K562 (cell line): Measurements from ENCODE around the gene PTPRO. TPM values are rescaled to one million over a fixed set of nuclear protein-coding genes. Genes with fewer than 3 reads are reported as not detected.

Source experiments
- BRF1 ChIP-seq: IDR thresholded peaks from 3 replicates; pipeline ENCODE4 v1.6.1; 2011; ENCODE audit warnings: borderline replicate concordance, mild to moderate bottlenecking; ENCODE audit not compliant: insufficient read length; ENCODE audit errors: extremely low read depth
- CEBPG ChIP-seq, 3 experiments: fragments of 200-800 bp in 1 of 3; sonication (Bioruptor generic) in 1 of 3; sonication (generic) in 1 of 3; formaldehyde crosslinking in 1 of 3; IDR thresholded peaks in 2 of 3; conservative IDR thresholded peaks in 1 of 3; 2 replicates each; pipeline versions ENCODE4 v1.6.1 to v1.8.0; 2016 to 2022; ENCODE audit warnings: missing compliant biosample characterization in 2 of 3, missing genetic modification characterization in 2 of 3, mild to moderate bottlenecking in 1 of 3, missing genetic modification reagents in 1 of 3
- EZH2 ChIP-seq: IDR thresholded peaks from 2 replicates; pipeline ENCODE4 v1.6.1; 2012; ENCODE audit warnings: low read depth, mild to moderate bottlenecking, inconsistent platforms, low read length, borderline replicate concordance
- FIP1L1 ChIP-seq: fragments of 200-400 bp; formaldehyde crosslinking; IDR thresholded peaks from 2 replicates; pipeline ENCODE4 v1.6.1; 2018; ENCODE audit warnings: mild to moderate bottlenecking, low read depth, low read length; ENCODE audit not compliant: poor library complexity, severe bottlenecking
- FOXJ3 ChIP-seq: sonication (generic); formaldehyde crosslinking; IDR thresholded peaks from 2 replicates; pipeline ENCODE4 v1.4.0; 2020; ENCODE audit warnings: mild to moderate bottlenecking, missing genetic modification reagents
- GABPB1 ChIP-seq: sonication (generic); formaldehyde crosslinking; IDR thresholded peaks from 2 replicates; pipeline ENCODE4 v1.8.0; 2022; ENCODE audit warnings: mild to moderate bottlenecking, missing genetic modification reagents
- HDAC1 ChIP-seq, 2 experiments: fragments of 450-650 bp; IDR thresholded peaks; 2 replicates each; pipeline ENCODE4 v1.6.1; 2016 to 2017; ENCODE audit warnings: inconsistent platforms in 1 of 2, mild to moderate bottlenecking in 1 of 2, moderate library complexity in 1 of 2
- KDM4B ChIP-seq, 2 experiments: fragments of 450-650 bp in 1 of 2; sonication (generic) in 1 of 2; IDR thresholded peaks; 2 replicates each; pipeline ENCODE4 v1.6.1; 2016 to 2017; ENCODE audit warnings: borderline replicate concordance in 2 of 2, antibody characterized with exemption in 1 of 2, low read depth in 1 of 2, mild to moderate bottlenecking in 1 of 2
- NCOA1 ChIP-seq: fragments of 450-650 bp; IDR thresholded peaks from 2 replicates; pipeline ENCODE4 v1.6.1; 2016; ENCODE audit warnings: low read depth
- PPARD ChIP-seq: fragments of 250-450 bp; sonication (Bioruptor Pico); IDR thresholded peaks from 2 replicates; pipeline ENCODE4 v1.8.0; 2022; ENCODE audit warnings: inconsistent platforms, mild to moderate bottlenecking, moderate library complexity
- RAD21 ChIP-seq, 2 experiments: fragments of 250-450 bp in 1 of 2; fragments of 450-650 bp in 1 of 2; sonication (Bioruptor Pico) in 1 of 2; formaldehyde crosslinking in 1 of 2; IDR thresholded peaks in 1 of 2; conservative IDR thresholded peaks in 1 of 2; 2 replicates each; pipeline versions ENCODE4 v1.4.0 to v1.8.0; 2020 to 2022; ENCODE audit warnings: mild to moderate bottlenecking in 2 of 2, moderate library complexity in 1 of 2
- RBM17 ChIP-seq: fragments of 200-400 bp; formaldehyde crosslinking; IDR thresholded peaks from 2 replicates; pipeline ENCODE4 v1.6.1; 2017; ENCODE audit warnings: low read depth, mild to moderate bottlenecking, low read length, borderline replicate concordance
- ZNF174 ChIP-seq: fragments of 250-450 bp; sonication (Bioruptor Pico); IDR thresholded peaks from 2 replicates; pipeline ENCODE4 v1.4.0; 2020; ENCODE audit warnings: mild to moderate bottlenecking
- polyA plus RNA-seq, 8 experiments: library from polyadenylated mRNA; depleted of rRNA in 4 of 8; stranded (reverse) in 5 of 8; unstranded in 3 of 8; fragments of >200 nt; fragmentation: Nextera tagmentation in 2 of 8; fragmentation: Illumina TruSeq in 1 of 8; extraction: Ambion mirVana in 2 of 8; extraction: Trizol in 1 of 8; gene quantifications; 2 replicates each; pipeline versions ENCODE4 v1.2.1 to v1.2.3, GENCODE V29; 2011 to 2014; ENCODE audit warnings: inconsistent platforms in 1 of 8, missing spikeins in 1 of 8
- total RNA-seq, 7 experiments: library from RNA; depleted of rRNA in 6 of 7; stranded (reverse); fragments of >200 nt in 6 of 7; fragmentation: Illumina TruSeq in 2 of 7; extraction: Trizol in 2 of 7; gene quantifications; 2 replicates each; pipeline versions ENCODE4 v1.2.1 to v1.2.3, GENCODE V29; 2011 to 2021; ENCODE audit warnings: low replicate concordance in 1 of 7
- TF ChIP-seq, protein P1 (sequence below): fragments of 450-650 bp; IDR thresholded peaks from 2 replicates; pipeline ENCODE4 v1.6.1; 2017; ENCODE audit warnings: antibody characterized with exemption
- TF ChIP-seq, protein P2 (sequence below), 2 experiments: fragments of 450-650 bp; formaldehyde crosslinking in 1 of 2; IDR thresholded peaks; 2 replicates each; pipeline versions ENCODE4 v1.4.0 to v1.6.1; 2014 to 2020; ENCODE audit warnings: mild to moderate bottlenecking in 2 of 2, borderline replicate concordance in 1 of 2, low read depth in 1 of 2

PTPRO gene
- total and polyA plus RNA-seq, 9 of the 15 experiments (the other 6 are each of a cell fraction or from before 2014, with no cell fraction given), result 0.22 TPM; not detected in 8

DNA sequence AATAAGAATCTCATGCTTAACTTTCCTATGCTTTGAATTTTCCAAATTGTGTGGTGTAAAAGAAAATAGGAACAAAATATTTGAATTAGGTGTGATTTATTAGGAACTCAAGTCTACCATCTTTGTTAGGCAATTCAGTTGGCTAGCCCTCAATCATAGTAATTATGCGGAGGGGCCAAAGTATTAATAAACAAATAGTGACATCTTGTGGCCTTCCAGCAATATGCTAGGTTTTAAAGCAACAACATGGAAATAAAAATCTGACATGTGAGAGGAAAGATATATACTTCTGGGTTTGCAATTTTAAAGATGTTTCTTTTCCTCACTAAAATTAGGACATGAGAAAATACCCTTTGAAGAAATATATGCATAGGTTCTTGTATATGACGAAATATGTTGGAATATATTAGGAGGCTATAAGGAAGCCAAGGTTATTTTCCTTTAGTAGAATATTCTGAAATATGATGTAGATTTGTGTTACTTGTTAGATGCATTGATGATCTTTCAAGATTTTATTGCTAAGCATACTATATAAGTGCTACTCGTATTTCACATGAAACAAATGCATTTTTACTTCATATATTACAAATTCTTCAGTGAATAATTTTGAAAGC is 200.4 kb downstream of the PTPRO start (continued):
- TF ChIP-seq CEBPG (CRISPR knock-in tag; IDR thresholded peaks at IDR 0.05) (no peak), CEBPG (tag; conservative IDR thresholded peaks at IDR 0.05 in 1 of 2, IDR thresholded peaks at IDR 0.05 in 1 of 2) (peak in 1 of 2 experiments; percentile 32; a peak in 1 of 4 replicates), PPARD (CRISPR knock-in tag) (no peak), FOXJ3 (CRISPR knock-in tag) (no peak), FIP1L1 (no peak), EZH2 (no peak), KDM4B (IDR thresholded peaks at IDR 0.05; ENCODE audit: borderline replicate concordance in 2 of 2, low read depth in 1 of 2) (no peak), RBM17 (no peak), ZNF174 (no peak), HDAC1 (IDR thresholded peaks at IDR 0.05) (no peak), NCOA1 (no peak), GABPB1 (CRISPR knock-in tag) (no peak), RAD21 (CRISPR knock-in tag; conservative IDR thresholded peaks at IDR 0.05 in 1 of 2, IDR thresholded peaks at IDR 0.05 in 1 of 2) (peak; percentile 49 to 73; a peak in 3 of 4 replicates), BRF1 (no peak)
- TF ChIP-seq, protein P1, sequence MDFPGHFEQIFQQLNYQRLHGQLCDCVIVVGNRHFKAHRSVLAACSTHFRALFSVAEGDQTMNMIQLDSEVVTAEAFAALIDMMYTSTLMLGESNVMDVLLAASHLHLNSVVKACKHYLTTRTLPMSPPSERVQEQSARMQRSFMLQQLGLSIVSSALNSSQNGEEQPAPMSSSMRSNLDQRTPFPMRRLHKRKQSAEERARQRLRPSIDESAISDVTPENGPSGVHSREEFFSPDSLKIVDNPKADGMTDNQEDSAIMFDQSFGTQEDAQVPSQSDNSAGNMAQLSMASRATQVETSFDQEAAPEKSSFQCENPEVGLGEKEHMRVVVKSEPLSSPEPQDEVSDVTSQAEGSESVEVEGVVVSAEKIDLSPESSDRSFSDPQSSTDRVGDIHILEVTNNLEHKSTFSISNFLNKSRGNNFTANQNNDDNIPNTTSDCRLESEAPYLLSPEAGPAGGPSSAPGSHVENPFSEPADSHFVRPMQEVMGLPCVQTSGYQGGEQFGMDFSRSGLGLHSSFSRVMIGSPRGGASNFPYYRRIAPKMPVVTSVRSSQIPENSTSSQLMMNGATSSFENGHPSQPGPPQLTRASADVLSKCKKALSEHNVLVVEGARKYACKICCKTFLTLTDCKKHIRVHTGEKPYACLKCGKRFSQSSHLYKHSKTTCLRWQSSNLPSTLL, result no peak
- TF ChIP-seq, protein P2, sequence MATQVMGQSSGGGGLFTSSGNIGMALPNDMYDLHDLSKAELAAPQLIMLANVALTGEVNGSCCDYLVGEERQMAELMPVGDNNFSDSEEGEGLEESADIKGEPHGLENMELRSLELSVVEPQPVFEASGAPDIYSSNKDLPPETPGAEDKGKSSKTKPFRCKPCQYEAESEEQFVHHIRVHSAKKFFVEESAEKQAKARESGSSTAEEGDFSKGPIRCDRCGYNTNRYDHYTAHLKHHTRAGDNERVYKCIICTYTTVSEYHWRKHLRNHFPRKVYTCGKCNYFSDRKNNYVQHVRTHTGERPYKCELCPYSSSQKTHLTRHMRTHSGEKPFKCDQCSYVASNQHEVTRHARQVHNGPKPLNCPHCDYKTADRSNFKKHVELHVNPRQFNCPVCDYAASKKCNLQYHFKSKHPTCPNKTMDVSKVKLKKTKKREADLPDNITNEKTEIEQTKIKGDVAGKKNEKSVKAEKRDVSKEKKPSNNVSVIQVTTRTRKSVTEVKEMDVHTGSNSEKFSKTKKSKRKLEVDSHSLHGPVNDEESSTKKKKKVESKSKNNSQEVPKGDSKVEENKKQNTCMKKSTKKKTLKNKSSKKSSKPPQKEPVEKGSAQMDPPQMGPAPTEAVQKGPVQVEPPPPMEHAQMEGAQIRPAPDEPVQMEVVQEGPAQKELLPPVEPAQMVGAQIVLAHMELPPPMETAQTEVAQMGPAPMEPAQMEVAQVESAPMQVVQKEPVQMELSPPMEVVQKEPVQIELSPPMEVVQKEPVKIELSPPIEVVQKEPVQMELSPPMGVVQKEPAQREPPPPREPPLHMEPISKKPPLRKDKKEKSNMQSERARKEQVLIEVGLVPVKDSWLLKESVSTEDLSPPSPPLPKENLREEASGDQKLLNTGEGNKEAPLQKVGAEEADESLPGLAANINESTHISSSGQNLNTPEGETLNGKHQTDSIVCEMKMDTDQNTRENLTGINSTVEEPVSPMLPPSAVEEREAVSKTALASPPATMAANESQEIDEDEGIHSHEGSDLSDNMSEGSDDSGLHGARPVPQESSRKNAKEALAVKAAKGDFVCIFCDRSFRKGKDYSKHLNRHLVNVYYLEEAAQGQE (IDR thresholded peaks at IDR 0.05; ENCODE audit: borderline replicate concordance), result peak; percentile 33; the same call in 1 of the 2 replicates
- TF ChIP-seq, protein P2 (CRISPR knock-in tag; IDR thresholded peaks at IDR 0.05; ENCODE audit: low read depth), result no peak
- TF ChIP-seq, all 486 proteins: peak for 6
